Stimulated activated CD4-positive, alpha-beta T cell treated with anti-CD3 and anti-CD28 coated beads, TNF-alpha, amount 100 ng/mL, for 48 hours (primary cell): Measurements from ENCODE around the gene OR1G1.
"Not testable (repeated sequence)": the region's sequence is repeated elsewhere in the genome, so short reads cannot be mapped to it uniquely, and the experiment has no call there.

Source experiments
- DNase-seq, 3 donors: peaks; one replicate each; pipeline ENCODE4 v3.0.0-alpha.2; 2020; ENCODE audit warnings: low read depth in 3 of 3

Gene OR1G1

GRCh38 chr17:3127451-3127850, at the start of gene OR1G1:
Gene OR1G1, minus strand, starts transcription at chr17:3127551. Its CDS starts 0 bp downstream, at chr17:3127551.
- DNase-seq, result no peak

DNA sequence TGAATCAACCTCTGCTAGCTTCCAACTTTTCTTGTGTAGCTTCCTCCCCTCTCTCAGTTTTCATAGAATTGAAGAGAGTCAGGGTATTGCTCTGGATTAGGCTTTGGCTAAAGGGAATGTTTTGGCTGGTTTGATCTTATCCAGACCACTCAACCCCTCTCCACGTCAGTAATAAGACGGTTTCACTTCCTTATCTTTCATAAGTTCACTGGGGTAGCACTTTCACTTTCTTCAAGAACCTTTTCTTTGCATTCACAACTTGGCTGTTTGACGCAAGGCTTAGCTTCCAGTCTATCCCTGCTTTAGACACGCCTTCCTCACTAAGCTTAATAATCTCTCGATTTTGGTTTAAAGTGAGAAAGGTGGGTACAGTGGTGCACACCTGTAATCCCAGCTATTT, 40.2 kb upstream of the OR1G1 start:
- DNase-seq, result no peak

- no peak for DNase-seq
Measured at GRCh38 chr17:3157218-3157617, 29.9 kb upstream of the OR1G1 start.

DNA sequence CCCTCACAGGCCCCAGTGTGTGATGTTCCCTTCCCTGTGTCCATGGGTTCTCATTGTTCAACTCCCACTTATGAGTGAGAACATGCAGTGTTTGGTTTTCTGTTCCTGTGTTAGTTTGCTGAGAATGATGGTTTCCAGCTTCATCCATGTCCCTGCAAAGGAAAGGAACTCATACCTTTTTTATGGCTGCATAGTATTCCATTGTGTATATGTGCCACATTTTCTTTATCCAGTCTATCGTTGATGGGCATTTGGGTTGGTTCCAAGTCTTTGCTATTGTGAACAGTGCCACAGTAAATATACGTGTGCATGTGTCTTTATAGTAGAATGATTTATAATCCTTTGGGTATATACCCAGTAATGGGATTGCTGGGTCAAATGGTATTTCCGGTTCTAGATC, 10.1 kb upstream of the OR1G1 start:
- DNase-seq, result not testable (repeated sequence)

DNA sequence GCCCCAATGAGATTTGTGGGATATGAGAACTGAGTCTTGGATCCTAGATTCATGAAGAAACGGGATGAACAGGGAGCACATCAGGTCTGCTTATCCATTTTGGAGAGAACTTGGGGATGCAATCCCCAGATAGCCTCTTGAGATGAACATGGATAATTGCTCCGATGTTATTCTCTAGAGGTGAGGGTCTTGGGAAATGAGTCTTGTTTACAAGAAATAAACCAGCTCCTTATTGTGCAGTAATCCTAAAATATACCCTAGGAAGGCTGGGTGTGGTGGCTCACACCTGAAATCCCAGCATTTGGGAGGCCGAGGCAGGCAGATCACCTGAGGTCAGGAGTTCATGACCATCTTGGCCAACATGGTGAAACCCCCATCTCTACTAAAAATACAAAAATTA, 23.0 kb downstream of the OR1G1 start, which contains the start of gene OR1D2:
TSS of gene OR1D2 (minus strand) at position 101 of the 400 bp plus-strand sequence. CDS start 11,426 bp downstream, outside the sequence.
- no peak for DNase-seq
